SU-DHL-6 (cell line): ENCODE data around the gene TMEM117.

Experiments used
- H2AFZ ChIP-seq: fragments of 200-600 bp; sonication (generic); 2 replicates; pipeline ENCODE4 v1.6.1; 2014; ENCODE audit warnings: low read depth, mild to moderate bottlenecking, moderate library complexity, mixed read lengths, antibody characterized with exemption, low read length; ENCODE audit not compliant: severe bottlenecking
- H3F3A ChIP-seq: fragments of 200-600 bp; shearing (Covaris generic); 2 replicates; pipeline ENCODE4 v1.6.0; 2016; ENCODE audit warnings: antibody characterized with exemption, mild to moderate bottlenecking; ENCODE audit not compliant: insufficient read depth
- H3K27ac ChIP-seq: fragments of 200-600 bp; sonication (generic); 2 replicates; pipeline ENCODE4 v1.5.1; 2016; ENCODE audit warnings: low read depth, mild to moderate bottlenecking, low read length, moderate library complexity, mixed read lengths
- H3K27me3 ChIP-seq: fragments of 200-600 bp; sonication (generic), shearing (Covaris generic); 2 replicates; pipeline ENCODE4 v1.6.0; 2014; ENCODE audit warnings: mild to moderate bottlenecking, low read length
- H3K36me3 ChIP-seq: fragments of 200-600 bp; sonication (generic); 2 replicates; pipeline ENCODE4 v1.6.1; 2014; ENCODE audit warnings: mild to moderate bottlenecking, low read length, mixed read lengths
- H3K4me2 ChIP-seq: fragments of 300-600, 200-600 bp; shearing (Covaris generic), sonication (generic); 2 replicates; pipeline ENCODE4 v1.6.0; 2014; ENCODE audit warnings: low read length, low read depth, mild to moderate bottlenecking; ENCODE audit not compliant: poor library complexity, severe bottlenecking
- H3K4me3 ChIP-seq: fragments of 200-600 bp; sonication (generic); 2 replicates; pipeline ENCODE4 v1.5.1; 2014; ENCODE audit warnings: antibody characterized with exemption, low read length, mild to moderate bottlenecking, mixed read lengths; ENCODE audit not compliant: insufficient read depth, poor library complexity, severe bottlenecking
- H3K79me2 ChIP-seq: fragments of 200-600 bp; sonication (generic); 2 replicates; pipeline ENCODE4 v1.6.1; 2014; ENCODE audit warnings: mild to moderate bottlenecking, low read length, moderate library complexity; ENCODE audit not compliant: insufficient read depth
- H3K9ac ChIP-seq: fragments of 200-600 bp; sonication (generic); 2 replicates; pipeline ENCODE4 v1.7.0; 2014; ENCODE audit warnings: mild to moderate bottlenecking, low read length
- H3K9me2 ChIP-seq: fragments of 200-600 bp; sonication (generic); replicated peaks from 2 replicates; pipeline ENCODE4 v1.6.1; 2014; ENCODE audit warnings: low read length; ENCODE audit not compliant: insufficient read depth
- H3K9me3 ChIP-seq: fragments of 200-600 bp; sonication (generic); 2 replicates; pipeline ENCODE4 v1.6.1; 2014; ENCODE audit warnings: low read length, mixed read lengths; ENCODE audit not compliant: insufficient read depth
- H4K20me1 ChIP-seq: fragments of 200-600 bp; sonication (generic); 2 replicates; pipeline ENCODE4 v1.6.1; 2014; ENCODE audit warnings: low read depth, mild to moderate bottlenecking, antibody characterized with exemption, low read length, moderate library complexity, mixed read lengths
- CTCF ChIP-seq: fragments of 200-600 bp; sonication (generic); IDR thresholded peaks from one replicate; pipeline ENCODE4 v1.5.1; 2017; ENCODE audit warnings: antibody characterized with exemption, mild to moderate bottlenecking, low read length, moderate library complexity; ENCODE audit not compliant: insufficient read depth, poor library complexity, severe bottlenecking
- EZH2phosphoT487 ChIP-seq: fragments of 200-600 bp; sonication (generic), shearing (Covaris generic); conservative IDR thresholded peaks from 2 replicates; pipeline ENCODE4 v1.6.1; 2018; ENCODE audit warnings: mild to moderate bottlenecking, antibody characterized with exemption, low read length, moderate library complexity, mixed read lengths

The TMEM117 gene

GRCh38 chr12:44367136-44367535 lies 531.3 kb downstream of the TMEM117 start:
- no peak overlapping the region for H3K4me3 ChIP-seq
- no peaks in the 10 kb centered on the region for H3K9me3 ChIP-seq
- H3K9ac ChIP-seq = no peak overlapping the region
- H3K27ac ChIP-seq = no peak overlapping the region
- H3K36me3 ChIP-seq = no peaks in the 10 kb centered on the region
- H4K20me1 ChIP-seq = no peaks in the 10 kb centered on the region
- no peak overlapping the region for H2AFZ ChIP-seq
- no peaks in the 10 kb centered on the region for H3K9me2 ChIP-seq
- H3K4me2 ChIP-seq = no peak overlapping the region
- no peaks in the 10 kb centered on the region for H3K27me3 ChIP-seq
- H3F3A ChIP-seq = no peaks in the 10 kb centered on the region
- H3K79me2 ChIP-seq = no peaks in the 10 kb centered on the region
- TF ChIP-seq EZH2phosphoT487 (no peak), CTCF (no peak)

GRCh38 chr12:44367916-44368315 lies 532.0 kb downstream of the TMEM117 start:
- Histone ChIP-seq H3K9me2 (no peaks in the 10 kb centered on the region), H3K4me2 (no peak overlapping the region), H3K9ac (no peak overlapping the region), H3K27ac (no peak overlapping the region), H3K9me3 (no peaks in the 10 kb centered on the region), H3K27me3 (no peaks in the 10 kb centered on the region), H3F3A (no peaks in the 10 kb centered on the region), H3K4me3 (no peak overlapping the region), H2AFZ (no peak overlapping the region), H4K20me1 (no peaks in the 10 kb centered on the region), H3K79me2 (no peaks in the 10 kb centered on the region), H3K36me3 (no peaks in the 10 kb centered on the region)
- TF ChIP-seq EZH2phosphoT487 = no peak
- no peak for TF ChIP-seq CTCF

- no peaks in the 10 kb centered on the region for H3K36me3 ChIP-seq
- no peak overlapping the region for H3K4me2 ChIP-seq
- H3K27me3 ChIP-seq = no peaks in the 10 kb centered on the region
- H3K4me3 ChIP-seq = no peak overlapping the region
- H4K20me1 ChIP-seq = no peaks in the 10 kb centered on the region
- no peaks in the 10 kb centered on the region for H3F3A ChIP-seq
- H3K9me3 ChIP-seq = no peaks in the 10 kb centered on the region
- TF ChIP-seq CTCF = no peak
- TF ChIP-seq EZH2phosphoT487 = no peak
- H3K79me2 ChIP-seq = no peaks in the 10 kb centered on the region
- H3K9me2 ChIP-seq = no peaks in the 10 kb centered on the region
- no peak overlapping the region for H3K9ac ChIP-seq
- no peak overlapping the region for H3K27ac ChIP-seq
- no peak overlapping the region for H2AFZ ChIP-seq
Observed at GRCh38 chr12:44369998-44370397, 534.1 kb downstream of the TMEM117 start.
